NCI-H526 treated with DMSO at 0.1 percent for 48 hours (cell line): Measurements from ENCODE around the gene TPM1.

Source experiments
- DNase-seq: peaks from one replicate; lab custom pipeline; 2025; lab: John Stamatoyannopoulos, UW

TPM1 gene

DNA sequence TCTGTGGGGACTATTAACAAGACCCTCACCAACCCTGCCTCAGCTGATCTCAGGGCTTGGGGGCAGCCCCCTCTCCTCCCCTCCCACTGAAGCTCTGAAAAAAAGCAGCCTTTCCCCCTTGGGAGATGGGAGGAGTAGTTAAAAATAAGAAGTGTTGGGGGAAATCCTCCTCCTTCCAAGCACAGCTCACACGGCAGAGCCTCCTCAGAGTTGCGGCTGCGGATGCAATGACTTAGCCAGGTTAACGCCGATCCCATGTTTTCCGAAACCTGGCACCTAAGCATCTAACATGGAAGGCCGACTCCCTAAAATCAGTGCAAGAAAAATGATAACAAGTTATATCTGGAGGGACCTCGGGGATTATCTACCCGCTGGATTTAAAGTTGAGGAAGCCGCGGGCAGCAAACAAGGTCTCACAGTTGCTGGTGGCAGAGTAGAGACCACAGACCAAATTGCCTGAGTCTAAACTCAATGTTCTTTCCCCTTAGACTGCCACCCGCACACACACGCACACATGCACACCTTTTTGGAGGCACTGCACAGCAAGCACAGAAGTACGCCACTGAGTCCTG lies 1.1 kb upstream of the TPM1 start:
- DNase-seq = no peak

DNA sequence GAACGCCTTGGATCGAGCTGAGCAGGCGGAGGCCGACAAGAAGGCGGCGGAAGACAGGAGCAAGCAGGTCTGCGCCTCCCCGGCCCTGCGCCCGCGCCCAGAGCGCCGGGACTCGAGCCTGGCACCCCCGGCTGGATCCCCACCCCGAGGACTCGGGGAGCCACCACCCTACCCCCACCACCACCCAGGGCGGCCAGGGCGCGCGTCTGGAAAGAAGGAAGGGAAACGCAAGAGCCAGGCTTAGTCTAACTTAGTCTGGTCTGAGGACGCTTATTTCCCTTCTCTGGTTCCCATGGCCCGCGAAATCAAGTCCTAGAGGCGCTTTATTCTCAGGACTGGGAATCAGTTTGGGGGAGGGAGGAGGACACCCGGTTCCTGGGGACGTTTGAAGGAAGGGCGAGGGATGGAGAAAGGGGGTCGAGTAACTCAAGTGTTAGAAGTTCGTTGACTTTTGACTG lies 359 bp downstream of the TPM1 start:
- DNase-seq = peak; percentile 24

- DNase-seq = no peak
These were observed 959 bp downstream of the TPM1 start for GRCh38 chr15:63043335-63044076.

DNA sequence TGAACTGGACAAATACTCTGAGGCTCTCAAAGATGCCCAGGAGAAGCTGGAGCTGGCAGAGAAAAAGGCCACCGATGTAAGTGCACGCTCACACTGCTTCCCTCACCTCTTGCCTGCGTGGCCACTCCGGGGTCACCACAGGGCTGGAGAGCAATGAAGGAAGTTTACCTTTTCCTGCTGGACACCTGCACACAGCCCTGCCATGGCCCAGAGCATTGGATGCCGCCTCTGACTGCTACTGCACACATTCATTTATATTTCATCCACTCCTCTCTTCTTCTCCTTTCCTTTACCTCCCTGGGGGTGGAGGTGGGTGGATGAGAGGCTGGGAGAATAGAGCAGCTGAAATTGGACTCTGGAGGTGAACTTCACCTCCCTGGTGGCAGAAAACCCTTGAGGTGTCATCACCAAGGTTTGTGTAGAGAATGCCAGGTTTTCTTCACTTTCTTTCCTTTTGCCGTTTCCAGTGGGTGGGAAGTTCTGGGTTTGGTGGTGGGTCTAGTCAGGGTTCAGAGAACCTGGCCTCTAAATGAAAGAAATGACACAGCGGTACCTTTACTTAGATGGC lies 1.6 kb downstream of the TPM1 start:
- no peak for DNase-seq

GRCh38 chr15:63044645-63045464 lies 2.3 kb downstream of the TPM1 start:
- no peak for DNase-seq

- no peak for DNase-seq
These were observed 2.9 kb downstream of the TPM1 start for GRCh38 chr15:63045465-63045840.

GRCh38 chr15:63045879-63046278 lies 3.3 kb downstream of the TPM1 start:
- no peak for DNase-seq

DNA sequence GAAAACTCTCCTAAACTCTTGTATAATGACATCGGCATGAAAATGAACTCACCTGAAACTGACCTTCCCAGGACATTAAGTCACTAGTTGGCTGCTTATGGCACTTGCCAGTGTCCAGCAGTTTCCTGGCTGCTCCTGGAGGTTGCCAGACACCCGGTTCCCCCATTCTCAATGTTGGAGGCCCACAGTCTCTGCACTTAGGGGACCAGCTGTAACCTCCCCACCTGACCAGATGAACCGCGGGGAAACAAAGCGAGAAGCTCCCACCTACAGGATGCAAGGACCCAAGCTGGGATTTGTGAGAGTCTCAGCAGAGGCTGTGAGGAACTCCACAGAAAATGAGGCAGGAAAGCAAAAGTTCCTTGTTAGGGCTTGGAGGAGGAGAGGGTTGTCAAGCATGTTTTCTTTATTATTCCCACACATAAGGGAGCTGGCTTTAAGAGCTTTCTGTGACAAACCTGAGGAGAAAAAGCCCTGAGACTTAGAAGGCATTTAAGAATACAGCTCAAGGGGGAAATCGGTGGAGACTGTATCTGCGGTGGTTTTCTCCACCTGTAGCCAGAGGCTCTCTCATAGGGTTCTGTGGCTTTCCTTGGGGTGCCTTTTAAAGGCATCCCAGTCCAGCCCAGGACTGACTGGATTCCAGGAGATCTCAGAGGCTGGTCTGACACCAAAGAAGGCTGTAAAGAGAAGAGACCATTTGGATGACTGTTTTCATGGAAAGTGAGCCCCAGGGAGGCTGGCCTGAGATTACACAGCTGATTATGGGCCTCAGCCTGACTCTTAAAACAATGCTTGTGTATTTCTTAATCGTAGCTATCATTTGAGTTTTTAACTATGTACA lies 4.6 kb downstream of the TPM1 start:
- no peak for DNase-seq

DNA sequence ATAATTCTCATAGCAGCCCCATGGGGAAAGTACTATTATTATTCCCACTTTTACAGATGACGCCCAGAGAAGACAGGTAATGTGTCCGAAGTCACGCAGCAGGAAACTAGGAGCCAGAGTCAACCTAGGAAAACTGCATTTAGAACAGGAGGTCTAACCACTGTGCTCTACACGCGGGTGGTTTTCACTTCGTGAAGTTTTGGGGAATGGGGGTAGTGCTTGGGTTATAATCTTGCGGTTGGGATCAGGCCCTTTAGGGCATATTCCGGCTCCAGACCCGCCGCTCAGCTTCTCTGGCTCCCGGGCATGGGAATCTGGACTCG lies 5.2 kb downstream of the TPM1 start:
- DNase-seq = no peak

DNA sequence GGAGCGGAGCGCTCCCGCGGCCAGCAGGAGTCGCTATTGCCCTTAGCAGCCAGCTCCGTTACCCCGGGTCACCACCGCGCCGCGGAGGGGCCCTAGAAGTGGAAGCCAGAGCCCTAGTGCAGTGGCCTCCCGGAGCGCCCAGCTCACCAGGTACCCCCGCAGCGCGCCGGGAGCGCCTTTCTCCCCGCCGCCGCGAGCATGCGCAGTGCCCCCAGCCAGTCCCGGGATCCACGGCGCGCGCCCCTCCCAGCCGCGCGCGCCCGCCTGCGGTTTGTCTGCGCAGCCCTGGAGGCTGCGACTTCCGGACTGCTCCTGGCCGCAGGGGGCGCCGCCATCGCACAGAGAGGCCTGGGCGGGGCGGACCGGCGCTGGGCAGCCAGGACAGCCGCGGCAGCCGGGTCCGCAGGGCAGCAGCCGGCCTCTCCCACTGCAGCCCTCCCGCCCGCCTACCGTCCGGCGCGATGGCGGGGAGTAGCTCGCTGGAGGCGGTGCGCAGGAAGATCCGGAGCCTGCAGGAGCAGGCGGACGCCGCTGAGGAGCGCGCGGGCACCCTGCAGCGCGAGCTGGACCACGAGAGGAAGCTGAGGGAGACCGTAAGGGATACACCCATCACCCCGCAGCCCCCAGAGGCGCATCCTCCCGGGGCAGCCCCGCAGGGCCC lies 5.7 kb downstream of the TPM1 start:
- peak; percentile 92 for DNase-seq

- peak; percentile 75 for DNase-seq
These were observed 6.5 kb downstream of the TPM1 start for GRCh38 chr15:63048776-63049665.

- DNase-seq = peak; percentile 39
These were observed 7.3 kb downstream of the TPM1 start for GRCh38 chr15:63049783-63050371.

DNA sequence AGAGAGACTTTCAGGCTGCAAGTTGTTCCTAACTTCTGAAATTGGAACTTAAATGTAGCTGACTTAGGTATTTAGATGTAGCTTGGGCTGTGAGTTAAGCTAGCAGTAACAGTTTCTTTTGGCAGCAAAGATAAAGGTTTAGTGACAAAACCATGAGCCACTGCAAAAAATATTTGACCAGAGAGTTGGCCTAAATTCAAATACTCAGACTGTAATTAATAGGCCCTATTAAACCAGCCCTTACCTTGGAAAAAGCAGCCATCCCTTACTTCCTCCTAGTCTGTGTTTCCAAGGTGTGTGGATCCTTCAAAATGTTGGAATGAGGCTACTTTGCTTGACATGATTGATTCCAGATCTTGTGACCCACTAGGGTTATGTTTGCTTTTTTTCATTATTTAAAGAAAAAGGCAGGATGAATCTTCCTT lies 8.2 kb downstream of the TPM1 start:
- DNase-seq = no peak

GRCh38 chr15:63051156-63052066 lies 8.9 kb downstream of the TPM1 start:
- peak; percentile 98 for DNase-seq

DNA sequence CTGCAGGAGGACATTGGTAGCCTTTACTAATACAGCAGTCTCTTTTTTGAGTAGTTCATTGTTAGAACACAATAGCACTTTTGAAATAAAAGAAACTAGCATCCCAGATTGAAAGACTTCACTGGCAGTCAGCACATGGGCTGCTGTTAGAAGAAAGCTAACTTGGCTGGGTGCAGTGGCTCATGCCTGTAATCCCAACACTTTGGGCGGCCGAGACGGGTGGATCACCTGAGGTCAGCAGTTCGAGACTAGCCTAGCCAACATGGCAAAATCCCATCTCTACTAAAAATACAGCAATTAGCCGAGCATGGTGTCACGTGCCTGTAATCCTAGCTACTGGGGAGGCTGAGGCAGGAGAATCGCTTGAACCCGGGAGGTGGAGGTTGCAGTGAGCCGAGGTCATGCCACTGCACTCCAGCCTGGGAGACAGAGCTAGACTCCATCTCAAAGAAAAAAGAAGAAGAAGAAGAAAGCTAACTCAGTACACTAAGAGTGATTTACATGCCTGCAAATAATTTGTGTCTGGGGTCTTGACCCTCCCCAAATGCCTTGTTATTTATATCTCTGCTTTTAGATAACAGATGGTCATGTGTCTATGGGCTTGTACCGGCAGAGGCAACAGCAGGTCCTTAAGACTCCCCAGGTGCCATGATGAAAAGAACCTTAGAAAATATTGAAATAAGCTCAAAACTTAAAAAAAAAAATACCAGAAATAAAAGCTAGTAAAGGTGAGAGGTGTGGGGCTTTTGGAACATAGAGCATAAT lies 9.7 kb downstream of the TPM1 start:
- DNase-seq = no peak

- peak; percentile 85 for DNase-seq
These were observed 10.6 kb downstream of the TPM1 start for GRCh38 chr15:63052961-63053698.

- no peak for DNase-seq
These were observed 11.7 kb downstream of the TPM1 start for GRCh38 chr15:63054281-63054683.
